Activated T-helper 17 cell treated with anti-CD3 and anti-CD28 coated beads, Interleukin-2, amount 50 U/mL, for 72 hours (primary cell): ENCODE measurements around the gene XRN2. TPM values are rescaled to one million over a fixed set of nuclear protein-coding genes. Genes with fewer than 3 reads are reported as not detected.

Experiments
- ATAC-seq: fragments of 150-1000 bp; cut with Tn5 transposase; replicated peaks from 2 replicates; pipeline ENCODE4 v1.10.0; 2021; ENCODE audit warnings: mild to moderate bottlenecking, moderate library complexity
- H3K27ac Mint-ChIP-seq: one replicate; pipeline ENCODE4 v1.8.0; 2022; ENCODE audit warnings: mixed read lengths
- H3K27me3 Mint-ChIP-seq: one replicate; pipeline ENCODE4 v1.8.0; 2022; ENCODE audit warnings: mixed read lengths
- H3K36me3 Mint-ChIP-seq: one replicate; pipeline ENCODE4 v1.8.0; 2022; ENCODE audit warnings: low read depth, mild to moderate bottlenecking, mixed read lengths
- H3K4me1 Mint-ChIP-seq: one replicate; pipeline ENCODE4 v1.8.0; 2022; ENCODE audit warnings: mixed read lengths
- H3K4me3 Mint-ChIP-seq: one replicate; pipeline ENCODE4 v1.8.0; 2022; ENCODE audit warnings: mild to moderate bottlenecking, mixed read lengths
- H3K9me3 Mint-ChIP-seq: one replicate; pipeline ENCODE4 v1.8.0; 2022; ENCODE audit warnings: mixed read lengths
- total RNA-seq, 2 donors: library from RNA; stranded (reverse); gene quantifications; one replicate each; pipeline ENCODE4 v1.2.3, GENCODE V29; 2022

XRN2 gene
- total RNA-seq, 2 donors from 2014 or later: 42.9 to 82.3 TPM

GRCh38 chr20:21280522-21281016 lies 22.6 kb upstream of the XRN2 start:
- Mint-ChIP-seq H3K4me3 (no peak overlapping the region), H3K27me3 (peaks cover 15% of the 10 kb centered on the region), H3K4me1 (no peaks in the 10 kb centered on the region), H3K36me3 (no peaks in the 10 kb centered on the region), H3K9me3 (no peaks in the 10 kb centered on the region), H3K27ac (no peak overlapping the region)
- no peak for ATAC-seq

- Mint-ChIP-seq H3K4me1 (no peaks in the 10 kb centered on the region), H3K27ac (no peak overlapping the region), H3K27me3 (peaks cover 28% of the 10 kb centered on the region), H3K36me3 (no peaks in the 10 kb centered on the region), H3K4me3 (no peak overlapping the region), H3K9me3 (no peaks in the 10 kb centered on the region)
- ATAC-seq: no peak
These were observed 16.4 kb upstream of the XRN2 start for GRCh38 chr20:21286775-21287174.

- no peaks in the 10 kb centered on the region for H3K4me1 Mint-ChIP-seq
- H3K9me3 Mint-ChIP-seq: no peaks in the 10 kb centered on the region
- no peak overlapping the region for H3K4me3 Mint-ChIP-seq
- peaks cover 25% of the 10 kb centered on the region for H3K27me3 Mint-ChIP-seq
- H3K27ac Mint-ChIP-seq: no peak overlapping the region
- no peak for ATAC-seq
- H3K36me3 Mint-ChIP-seq: no peaks in the 10 kb centered on the region
These were observed 14.4 kb upstream of the XRN2 start for GRCh38 chr20:21288587-21289370.

- Mint-ChIP-seq H3K4me3 (no peak overlapping the region), H3K36me3 (no peaks in the 10 kb centered on the region), H3K4me1 (no peaks in the 10 kb centered on the region), H3K27ac (no peak overlapping the region), H3K27me3 (peaks cover 25% of the 10 kb centered on the region), H3K9me3 (no peaks in the 10 kb centered on the region)
- ATAC-seq: no peak
These were observed 13.5 kb upstream of the XRN2 start for GRCh38 chr20:21289651-21290050.

- Mint-ChIP-seq H3K27me3 (peaks cover 19% of the 10 kb centered on the region), H3K4me1 (no peaks in the 10 kb centered on the region), H3K4me3 (no peak overlapping the region), H3K9me3 (no peaks in the 10 kb centered on the region), H3K36me3 (no peaks in the 10 kb centered on the region), H3K27ac (no peak overlapping the region)
- no peak for ATAC-seq
These were observed 12.1 kb upstream of the XRN2 start for GRCh38 chr20:21291026-21291425.

- no peaks in the 10 kb centered on the region for H3K4me1 Mint-ChIP-seq
- H3K4me3 Mint-ChIP-seq: no peak overlapping the region
- no peaks in the 10 kb centered on the region for H3K9me3 Mint-ChIP-seq
- ATAC-seq: no peak
- H3K36me3 Mint-ChIP-seq: no peaks in the 10 kb centered on the region
- peaks cover 3% of the 10 kb centered on the region for H3K27me3 Mint-ChIP-seq
- no peak overlapping the region for H3K27ac Mint-ChIP-seq
These were observed 8.4 kb upstream of the XRN2 start for GRCh38 chr20:21294755-21295154.

GRCh38 chr20:21301940-21302663 lies 1.0 kb upstream of the XRN2 start:
- no peaks in the 10 kb centered on the region for H3K27me3 Mint-ChIP-seq

GRCh38 chr20:21302664-21303060 lies 469 bp upstream of the XRN2 start:
- Mint-ChIP-seq H3K4me1 (peaks cover 18% of the 10 kb centered on the region), H3K9me3 (no peaks in the 10 kb centered on the region), H3K4me3 (peak overlapping the region; percentile 97), H3K27ac (peak overlapping the region; percentile 92), H3K36me3 (peaks cover 38% of the 10 kb centered on the region), H3K27me3 (no peaks in the 10 kb centered on the region)
- ATAC-seq: peak; percentile 37

More at GRCh38 chr20:21301940-21302663, 1.0 kb upstream of the XRN2 start:
- Mint-ChIP-seq H3K27ac (peak overlapping the region; percentile 92), H3K4me1 (peaks cover 18% of the 10 kb centered on the region), H3K4me3 (peak overlapping the region; percentile 97), H3K9me3 (no peaks in the 10 kb centered on the region), H3K36me3 (peaks cover 33% of the 10 kb centered on the region)
- ATAC-seq: no peak

- Mint-ChIP-seq H3K9me3 (no peaks in the 10 kb centered on the region), H3K4me3 (peak overlapping the region; percentile 97), H3K36me3 (peaks cover 51% of the 10 kb centered on the region), H3K27ac (peak overlapping the region; percentile 92), H3K4me1 (peaks cover 25% of the 10 kb centered on the region), H3K27me3 (no peaks in the 10 kb centered on the region)
- ATAC-seq: peak; percentile 19
These were observed 898 bp downstream of the XRN2 start for GRCh38 chr20:21303872-21304586.

GRCh38 chr20:21308340-21308739 lies 5.2 kb downstream of the XRN2 start:
- Mint-ChIP-seq H3K27me3 (no peaks in the 10 kb centered on the region), H3K27ac (peak overlapping the region; percentile 70), H3K36me3 (peaks cover 88% of the 10 kb centered on the region), H3K4me3 (peak overlapping the region; percentile 49), H3K4me1 (peaks cover 47% of the 10 kb centered on the region), H3K9me3 (no peaks in the 10 kb centered on the region)
- ATAC-seq: no peak

GRCh38 chr20:21309678-21310467 lies 6.7 kb downstream of the XRN2 start:
- Mint-ChIP-seq H3K9me3 (no peaks in the 10 kb centered on the region), H3K4me1 (peaks cover 44% of the 10 kb centered on the region), H3K27me3 (no peaks in the 10 kb centered on the region), H3K27ac (peak overlapping the region; percentile 70), H3K4me3 (peak overlapping the region; percentile 49), H3K36me3 (peaks cover 74% of the 10 kb centered on the region)
- no peak for ATAC-seq

- Mint-ChIP-seq H3K4me3 (peak overlapping the region; percentile 57), H3K27me3 (no peaks in the 10 kb centered on the region), H3K4me1 (peaks cover 52% of the 10 kb centered on the region), H3K36me3 (peaks cover 48% of the 10 kb centered on the region), H3K27ac (no peak overlapping the region), H3K9me3 (no peaks in the 10 kb centered on the region)
- ATAC-seq: no peak
These were observed 9.8 kb downstream of the XRN2 start for GRCh38 chr20:21312813-21313474.

- Mint-ChIP-seq H3K4me3 (peak overlapping the region; percentile 19), H3K4me1 (peaks cover 35% of the 10 kb centered on the region), H3K36me3 (peaks cover 26% of the 10 kb centered on the region), H3K27me3 (no peaks in the 10 kb centered on the region), H3K27ac (peak overlapping the region; percentile 70), H3K9me3 (no peaks in the 10 kb centered on the region)
- peak; percentile 96 for ATAC-seq
These were observed 12.0 kb downstream of the XRN2 start for GRCh38 chr20:21315138-21315537.
